GM21390 (cell line): ENCODE results near the gene OCIAD1.
A peak's percentile ranks its signal among the peaks of the same experiment; 100 is the strongest.
"Not testable (repeated sequence)": the region's sequence is repeated elsewhere in the genome, so short reads cannot be mapped to it uniquely, and the experiment has no call there.

Source experiments
- ATAC-seq: cut with Tn5 transposase; IDR thresholded peaks from one replicate; pipeline ENCODE4 v1.9.1; 2021; ENCODE audit not compliant: unreplicated experiment

OCIAD1 gene

DNA sequence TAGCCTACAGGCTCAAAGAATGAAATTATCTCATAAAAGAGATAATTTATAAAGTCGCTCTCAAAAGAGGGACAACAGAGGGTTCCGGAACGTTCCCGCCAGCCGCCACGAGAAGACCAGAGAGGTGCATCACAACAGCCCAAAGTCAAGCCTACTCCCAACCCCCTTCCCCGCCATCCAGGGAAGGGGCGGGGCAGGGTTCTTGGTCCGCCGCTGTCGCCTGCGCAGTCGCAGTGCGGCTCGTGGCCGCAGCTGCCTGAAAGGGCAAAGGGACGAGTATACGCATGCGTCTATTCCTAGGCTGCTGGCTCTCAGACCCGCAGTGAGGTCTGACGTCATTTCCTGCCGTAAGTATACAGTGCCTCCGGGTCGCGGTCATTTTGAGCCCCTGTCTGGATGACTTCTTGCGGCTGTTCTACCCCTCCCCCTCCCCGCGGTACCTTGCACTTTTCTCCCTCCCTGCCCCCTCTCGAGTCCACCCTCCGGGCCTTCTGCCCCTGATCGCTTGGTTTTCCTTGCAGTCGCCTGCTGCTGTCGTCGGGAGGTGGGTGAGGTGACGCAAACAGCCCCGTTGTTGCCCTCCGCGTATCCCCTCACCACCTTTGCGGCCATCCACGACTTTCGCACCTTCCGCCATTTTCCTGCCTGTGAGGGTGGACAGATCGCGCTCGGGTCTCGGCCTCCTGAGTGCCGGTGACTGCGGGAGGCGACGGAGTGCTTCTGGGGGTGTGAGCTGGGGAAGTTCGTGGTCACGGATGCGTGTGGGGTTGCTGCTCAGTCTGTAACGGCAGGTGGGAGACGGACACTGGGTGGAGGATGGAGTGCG is at the start of gene OCIAD1:
Gene OCIAD1 (plus strand): TSS at position 383 of the 826 bp plus-strand sequence. CDS start 1,537 bp downstream, outside the sequence.
- ATAC-seq: peak; percentile 99

DNA sequence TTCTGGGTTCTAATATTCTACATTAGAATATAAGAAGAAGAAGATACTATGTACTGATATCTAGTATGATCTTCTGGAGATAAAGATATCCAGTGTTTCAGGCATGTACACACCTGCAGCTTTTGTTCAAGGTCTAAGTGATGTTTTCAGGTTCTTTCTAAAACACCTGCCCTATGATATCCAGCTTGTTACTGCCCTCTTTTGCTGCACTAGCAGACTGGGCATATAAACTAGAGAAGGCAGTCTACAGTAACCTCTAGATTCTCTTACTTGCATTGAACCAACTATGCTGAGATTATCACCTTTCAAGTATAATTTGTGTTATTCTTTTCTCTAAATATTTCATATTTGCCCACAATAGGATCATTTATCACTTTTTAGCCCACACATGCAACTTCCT is 48.9 kb upstream of the OCIAD1 start:
- ATAC-seq: no peak

DNA sequence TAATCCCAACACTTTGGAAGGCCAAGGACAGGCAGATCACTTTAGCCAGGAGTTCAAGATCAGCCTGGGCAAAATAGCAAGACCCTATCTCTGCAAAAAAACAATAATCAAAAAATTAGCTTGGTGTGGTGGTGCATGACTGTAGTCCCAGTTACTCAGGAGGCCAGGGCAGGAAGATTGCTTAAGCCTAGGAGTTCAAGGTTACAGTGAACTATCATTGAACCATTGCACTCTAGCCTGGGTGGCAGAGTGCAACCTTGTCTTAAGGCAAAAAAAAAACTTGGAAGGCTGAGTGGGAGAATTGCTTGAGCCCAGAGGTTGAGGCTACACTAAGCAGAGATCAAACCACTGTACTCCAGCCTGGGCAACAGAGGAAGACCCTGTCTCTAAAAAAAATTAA is 45.6 kb upstream of the OCIAD1 start:
- ATAC-seq: no peak

DNA sequence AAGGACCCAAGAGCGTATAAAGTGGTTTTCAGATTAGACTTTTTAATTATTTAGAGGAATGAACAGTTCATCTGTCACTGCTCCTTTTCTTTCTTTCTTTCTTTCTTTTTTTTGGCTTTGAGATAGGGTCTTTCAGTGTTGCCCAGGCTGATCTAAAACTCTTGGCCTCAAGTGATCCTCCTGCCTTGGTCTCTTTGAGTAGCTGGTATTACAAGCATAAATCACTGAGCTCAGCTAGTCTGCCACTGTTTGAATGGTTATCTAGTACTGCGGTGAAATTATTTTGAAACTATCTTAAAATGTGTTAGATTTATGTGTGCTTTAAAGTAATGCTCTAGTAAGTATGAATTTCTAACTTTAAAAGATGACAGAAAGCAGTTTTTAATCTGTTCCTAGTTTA is 44.3 kb upstream of the OCIAD1 start:
- no peak for ATAC-seq

- no peak for ATAC-seq
These were observed 43.8 kb upstream of the OCIAD1 start for GRCh38 chr4:48787056-48787455.

DNA sequence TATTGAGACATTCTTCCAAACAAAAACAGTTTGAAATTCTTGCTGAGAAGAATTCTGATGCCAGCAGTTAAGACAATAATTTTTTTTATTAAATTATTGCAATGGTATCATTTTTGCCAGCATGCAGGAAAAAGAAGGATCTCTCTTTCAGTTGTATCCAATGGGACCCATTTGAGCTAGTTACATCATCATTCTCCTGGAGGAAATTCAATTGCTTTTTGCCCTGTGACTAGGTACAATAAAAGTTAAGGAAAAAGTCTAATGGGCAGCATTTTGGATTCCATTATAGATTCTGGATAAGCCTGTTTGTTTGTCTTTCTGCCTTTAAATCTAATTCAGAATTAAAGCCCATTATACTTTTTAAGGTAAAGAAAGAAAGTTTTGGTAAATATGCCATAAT is 40.3 kb upstream of the OCIAD1 start:
- ATAC-seq: no peak

DNA sequence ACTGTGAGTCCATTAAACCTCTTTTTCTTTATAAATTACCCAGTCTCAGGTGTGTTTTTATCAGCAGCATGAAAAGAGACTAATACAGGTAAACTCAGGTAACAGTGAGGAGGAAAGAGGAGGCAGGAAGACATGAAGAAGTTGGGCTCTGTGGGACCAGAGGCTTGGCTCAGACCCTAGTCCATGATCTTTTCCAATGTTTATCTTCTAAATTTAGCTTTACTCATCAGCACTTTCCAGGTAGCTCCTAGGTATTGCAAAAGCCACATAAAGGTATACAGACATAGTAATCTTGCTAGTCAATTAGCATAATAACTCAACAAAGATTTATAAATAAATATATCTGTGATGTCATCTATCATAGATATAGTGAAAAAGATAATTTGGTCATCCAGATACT is 39.6 kb upstream of the OCIAD1 start:
- no peak for ATAC-seq

- ATAC-seq: no peak
These were observed 38.4 kb upstream of the OCIAD1 start for GRCh38 chr4:48792348-48793006.

DNA sequence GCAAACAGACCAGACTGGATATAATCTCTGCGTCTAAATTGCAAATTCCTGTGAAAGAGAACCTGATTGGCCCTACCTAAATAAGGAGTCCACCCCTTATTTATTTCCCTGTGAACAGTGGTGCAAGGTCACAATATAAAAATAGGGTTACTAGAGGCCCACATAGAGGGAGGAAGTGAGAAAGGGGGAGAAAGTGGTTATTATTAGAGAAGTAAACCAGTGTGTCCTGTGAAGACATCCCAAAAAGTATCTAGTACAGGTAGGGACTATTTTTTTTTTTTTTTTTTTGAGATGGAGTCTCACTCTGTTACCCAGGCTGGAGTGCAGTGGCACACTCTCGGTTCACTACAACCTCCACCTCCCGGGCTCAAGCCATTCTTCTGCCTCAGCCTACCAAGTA is 35.8 kb upstream of the OCIAD1 start:
- ATAC-seq: no peak

DNA sequence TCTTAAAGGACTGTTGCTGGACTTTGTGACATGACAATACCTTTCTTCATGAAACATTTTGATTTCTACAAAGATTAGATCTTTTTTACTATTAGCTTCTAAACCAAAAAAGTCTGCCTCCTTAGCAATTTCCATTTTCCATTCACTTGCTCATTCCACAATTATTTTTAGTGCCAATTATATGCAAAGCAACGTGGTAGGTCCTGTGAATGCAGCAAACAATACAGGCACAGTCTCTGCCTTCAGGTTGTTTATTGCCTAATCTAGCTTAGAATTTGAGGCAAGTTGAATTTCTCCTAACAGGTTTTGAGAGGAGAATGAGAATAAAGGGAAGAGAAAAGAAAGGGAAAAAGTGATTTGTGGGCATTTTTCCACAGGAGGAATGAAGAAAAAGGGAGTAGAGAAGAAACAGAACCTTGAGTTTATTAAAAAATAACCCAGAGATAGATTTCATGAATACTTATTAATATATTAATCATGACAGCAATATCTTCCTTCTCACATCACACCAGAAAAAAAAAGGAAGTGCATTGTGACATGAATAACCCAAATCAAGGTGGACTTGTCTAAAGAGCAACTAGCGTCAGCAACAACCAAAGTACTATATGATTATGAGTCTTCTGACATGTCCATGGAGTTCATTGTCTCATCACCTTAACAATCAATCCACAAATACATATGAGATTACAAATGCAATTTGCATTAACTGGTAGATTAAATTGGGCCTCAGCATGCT is 34.5 kb upstream of the OCIAD1 start:
- ATAC-seq: no peak

GRCh38 chr4:48796927-48797679 is 33.8 kb upstream of the OCIAD1 start:
- ATAC-seq: no peak

DNA sequence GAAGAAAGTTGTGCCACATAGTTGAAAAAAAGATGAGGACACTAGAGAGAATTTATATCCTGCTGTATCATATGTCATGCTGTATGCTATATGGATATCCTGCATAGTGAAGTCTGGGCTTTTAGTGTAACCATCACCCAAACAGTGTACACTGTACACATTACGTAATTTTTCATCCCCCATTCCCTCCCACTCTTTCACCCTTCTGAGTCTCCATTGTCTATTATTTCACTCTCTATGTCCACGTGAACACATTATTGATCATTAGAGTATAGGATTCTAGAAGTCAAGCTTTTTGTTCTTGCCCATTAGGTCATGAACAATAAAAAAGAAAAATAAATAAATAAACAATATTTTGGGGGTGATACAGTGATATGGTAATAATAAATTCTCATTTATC is 32.8 kb upstream of the OCIAD1 start:
- no peak for ATAC-seq

- ATAC-seq: no peak
These were observed 31.7 kb upstream of the OCIAD1 start for GRCh38 chr4:48799157-48799556.

DNA sequence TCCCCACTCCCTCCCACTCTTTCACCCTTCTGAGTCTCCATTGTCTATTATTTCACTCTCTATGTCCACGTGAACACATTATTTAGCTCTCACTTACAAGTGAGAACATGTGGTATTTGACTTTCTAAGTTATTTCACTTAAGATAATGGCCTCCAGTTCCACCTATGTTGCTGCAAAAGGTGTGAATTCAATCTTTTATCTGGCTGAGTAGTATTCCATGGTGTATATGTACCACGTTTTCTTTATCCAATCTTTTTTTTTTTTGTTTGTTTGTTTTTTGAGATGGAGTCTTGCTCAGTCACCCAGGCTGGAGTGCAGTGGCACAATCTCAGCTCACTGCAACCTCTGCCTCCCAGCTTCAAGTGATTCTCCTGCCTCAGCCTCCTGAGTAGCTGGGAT is 30.7 kb upstream of the OCIAD1 start:
- not testable (repeated sequence) for ATAC-seq

GRCh38 chr4:48801016-48801715 is 29.7 kb upstream of the OCIAD1 start:
- no peak for ATAC-seq

DNA sequence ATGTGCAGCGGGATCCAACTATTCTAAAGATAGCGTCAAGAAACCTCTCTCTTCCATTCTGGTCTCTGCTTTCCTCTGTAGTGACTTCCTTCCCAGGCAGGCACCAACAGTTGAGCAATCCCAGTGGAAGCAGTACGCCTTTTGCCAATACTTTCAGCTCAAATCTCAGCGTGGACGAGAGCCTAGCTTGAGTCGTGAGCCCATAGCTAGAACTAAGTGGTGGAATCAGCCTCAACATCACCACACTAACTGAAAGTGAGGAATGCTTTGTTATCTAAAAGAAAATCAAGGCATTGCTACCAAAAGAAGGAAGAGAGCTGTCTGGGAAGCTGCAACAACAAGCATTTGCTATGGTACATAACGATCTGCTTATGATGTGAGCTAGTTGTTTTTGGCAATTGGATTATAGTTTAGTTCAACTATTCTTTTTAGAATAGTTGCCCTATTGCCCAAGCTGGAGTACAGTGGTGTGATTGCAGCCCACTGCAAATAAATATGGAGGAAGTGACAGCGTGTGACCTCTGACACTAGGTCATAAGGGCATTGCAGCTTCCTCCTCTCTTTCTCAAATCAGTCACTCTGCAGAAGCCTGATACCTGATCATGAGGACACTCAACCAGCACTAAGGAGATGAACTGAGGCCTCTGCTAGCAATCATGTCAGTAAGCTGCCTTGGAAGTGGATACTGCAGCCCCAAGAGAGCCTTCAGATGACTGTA is 26.1 kb upstream of the OCIAD1 start:
- ATAC-seq: no peak

DNA sequence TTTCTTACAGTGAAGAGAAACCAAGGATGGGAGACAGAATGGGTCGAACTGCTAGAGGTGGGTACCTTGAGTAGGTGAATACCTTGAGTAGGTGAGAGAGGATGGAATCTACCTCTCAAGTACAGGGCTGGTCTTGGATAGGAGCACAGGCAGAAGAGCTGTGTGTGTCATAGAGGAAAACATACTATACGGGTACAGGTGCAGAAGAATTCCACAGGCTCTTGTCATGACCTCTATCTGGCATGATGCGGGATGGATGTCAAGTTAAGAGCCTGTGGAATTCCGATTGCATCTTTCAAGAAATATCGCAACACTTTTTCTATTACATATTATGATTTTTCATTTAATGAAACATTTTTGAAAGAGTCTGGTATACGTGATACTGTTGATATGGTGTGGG is 18.0 kb upstream of the OCIAD1 start:
- ATAC-seq: no peak

- ATAC-seq: peak; percentile 70
These were observed 16.9 kb upstream of the OCIAD1 start for GRCh38 chr4:48813964-48814363.

- peak; percentile 46 for ATAC-seq
These were observed 15.4 kb upstream of the OCIAD1 start for GRCh38 chr4:48815483-48815882.

- not testable (repeated sequence) for ATAC-seq
These were observed 14.6 kb upstream of the OCIAD1 start for GRCh38 chr4:48816297-48816696.
